ENCODE results near the gene PRICKLE1. TPM values are rescaled to one million over a fixed set of nuclear protein-coding genes. Genes with fewer than 3 reads are reported as not detected.

PRICKLE1 gene
- total RNA-seq, 5 donors from 2014 or later (not counting 1 experiment from before 2014, with no cell fraction given): 0.29 to 1.1 (median 0.43) TPM

DNA sequence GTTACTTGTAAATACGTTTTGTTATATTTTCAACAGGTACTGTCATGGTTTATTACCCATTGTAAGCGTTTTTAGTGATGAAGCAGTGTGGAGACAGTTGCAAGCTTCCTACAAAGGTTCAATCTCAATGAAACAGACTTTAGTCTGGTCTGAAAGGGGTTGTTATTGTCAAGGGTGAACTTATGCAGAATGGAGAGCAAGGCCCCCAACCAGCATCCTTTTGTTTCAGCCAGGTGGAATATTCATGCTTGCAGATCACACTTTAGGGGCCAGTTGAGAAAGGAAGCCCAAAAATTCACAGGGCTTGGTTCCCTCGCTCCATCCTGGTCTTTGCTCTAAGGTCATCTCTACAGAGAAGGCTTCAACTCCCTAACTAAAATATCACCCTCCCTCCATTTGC is 103.7 kb downstream of the PRICKLE1 start:
- no peaks in the 10 kb centered on the region for H3K36me3 ChIP-seq (ENCODE audit: control insufficient read depth in 2 of 2, extremely low read depth in 1 of 2, insufficient read depth in 1 of 2, low read length in 1 of 2)
- no peak overlapping the region for H3K4me3 ChIP-seq (ENCODE audit: control insufficient read depth in 1 of 2, extremely low read depth in 1 of 2, low read length in 1 of 2)
- H3K4me1 ChIP-seq (ENCODE audit: control insufficient read depth in 1 of 2, extremely low read depth in 1 of 2, insufficient read depth in 2 of 2, low read length in 2 of 2): peaks cover 0 to 17% of the 10 kb centered on the region in 2 experiments
- ATAC-seq (replicated peaks in 1 of 4): no peak
- Mint-ChIP-seq H3K4me1 (peaks cover 11 to 19% (median 15%) of the 10 kb centered on the region in 3 donors), H3K36me3 (no peaks in the 10 kb centered on the region), H3K4me3 (no peak overlapping the region), H3K27ac (no peak overlapping the region), H3K27me3 (peaks cover 42 to 63% of the 10 kb centered on the region in 2 donors), H3K9me3 (no peaks in the 10 kb centered on the region)
- 80% methylated on average over 1 of the region's 3 CpGs for WGBS (ENCODE audit: insufficient coverage)
- H3K27me3 ChIP-seq (replicated peaks in 1 of 2; ENCODE audit: control insufficient read depth in 2 of 2, extremely low read depth in 1 of 2, insufficient read depth in 2 of 2, low read length in 1 of 2): peaks cover 6 to 30% of the 10 kb centered on the region in 2 experiments
- ChIA-PET CTCF (no interaction called here), POLR2A (no interaction called here)
- no peak for DNase-seq
- no peaks in the 10 kb centered on the region for H3K9me3 ChIP-seq
- no peak overlapping the region for H3K27ac ChIP-seq (ENCODE audit: low read length)

DNA sequence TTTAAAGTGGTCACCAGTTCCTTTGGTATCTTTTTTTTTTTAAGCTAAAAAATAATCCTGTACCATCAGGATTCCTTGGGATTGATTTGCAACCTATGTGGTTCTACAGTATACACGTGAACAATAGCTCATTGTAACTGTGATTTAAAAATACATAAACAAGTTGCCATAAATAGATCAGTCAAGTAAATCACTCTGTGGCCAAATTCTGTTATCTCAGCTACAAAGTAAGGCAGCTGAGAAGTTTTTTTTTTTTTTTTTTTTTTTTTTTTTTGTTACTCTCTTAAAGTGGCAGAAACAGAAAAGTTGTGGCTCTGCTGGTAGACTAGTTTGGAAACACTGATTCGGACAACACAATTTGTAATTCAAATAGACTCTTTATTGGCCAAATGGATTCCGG is 104.5 kb downstream of the PRICKLE1 start:
- peaks cover 11 to 19% (median 15%) of the 10 kb centered on the region in 3 donors for H3K4me1 Mint-ChIP-seq
- no peak overlapping the region for H3K27ac Mint-ChIP-seq
- no peaks in the 10 kb centered on the region for H3K9me3 Mint-ChIP-seq
- H3K27me3 Mint-ChIP-seq: peaks cover 47 to 66% of the 10 kb centered on the region in 2 donors
- ChIA-PET CTCF (interaction anchor here (0.5 to 0.6 kb wide), 4 partner anchors 74 to 1590 kb away, joined by 3 to 4 read pairs (median 3); no protein-coding TSS in a partner anchor), POLR2A (interaction anchor here in 1 of 2 donors (1.0 kb wide), 1 partner anchor 82 kb away, joined by 7 read pairs; no protein-coding TSS in a partner anchor)
- H3K4me3 Mint-ChIP-seq: peak overlapping the region in 1 of 3 donors; percentile 20
- no peaks in the 10 kb centered on the region for H3K36me3 ChIP-seq (ENCODE audit: control insufficient read depth in 2 of 2, extremely low read depth in 1 of 2, insufficient read depth in 1 of 2, low read length in 1 of 2)
- WGBS (ENCODE audit: insufficient coverage): no CpG with 5 or more reads among the region's 3 CpGs
- DNase-seq (no peak), ATAC-seq (replicated peaks in 1 of 4) (no peak)
- peaks cover 0 to 17% of the 10 kb centered on the region in 2 experiments for H3K4me1 ChIP-seq (ENCODE audit: control insufficient read depth in 1 of 2, extremely low read depth in 1 of 2, insufficient read depth in 2 of 2, low read length in 2 of 2)
- H3K27ac ChIP-seq (ENCODE audit: low read length): no peak overlapping the region
- no peaks in the 10 kb centered on the region for H3K36me3 Mint-ChIP-seq
- no peak overlapping the region for H3K4me3 ChIP-seq (ENCODE audit: control insufficient read depth in 1 of 2, extremely low read depth in 1 of 2, low read length in 1 of 2)
- peaks cover 6 to 27% of the 10 kb centered on the region in 2 experiments for H3K27me3 ChIP-seq (replicated peaks in 1 of 2; ENCODE audit: control insufficient read depth in 2 of 2, extremely low read depth in 1 of 2, insufficient read depth in 2 of 2, low read length in 1 of 2)
- H3K9me3 ChIP-seq: no peaks in the 10 kb centered on the region

DNA sequence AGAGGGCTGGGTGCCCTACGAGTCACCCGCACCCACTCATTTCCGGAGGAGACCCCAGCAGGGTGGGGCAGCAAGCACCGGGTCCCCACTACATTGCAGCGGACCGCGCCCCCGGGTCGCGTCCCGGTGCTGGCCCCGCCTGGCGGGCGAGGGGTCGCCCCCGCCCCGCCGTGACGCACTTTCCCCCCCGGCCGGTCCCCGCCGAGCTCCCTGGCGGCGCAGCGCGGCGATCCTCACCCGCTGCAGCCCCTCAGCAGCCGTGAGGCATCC is 106.1 kb downstream of the PRICKLE1 start:
- peak overlapping the region; percentile 83 to 89 (median 83) for H3K4me3 Mint-ChIP-seq
- no peaks in the 10 kb centered on the region for H3K9me3 ChIP-seq
- peak; percentile 33 to 61 (median 44) for ATAC-seq (replicated peaks in 1 of 4)
- H3K4me1 Mint-ChIP-seq: peaks cover 11 to 19% (median 15%) of the 10 kb centered on the region in 3 donors
- CTCF ChIA-PET: interaction anchor here (0.6 kb wide), 2 partner anchors 277 to 537 kb away, joined by 3 to 7 read pairs; no protein-coding TSS in a partner anchor
- no peaks in the 10 kb centered on the region for H3K36me3 Mint-ChIP-seq
- peak overlapping the region; percentile 48 to 84 for H3K4me3 ChIP-seq (ENCODE audit: control insufficient read depth in 1 of 2, extremely low read depth in 1 of 2, low read length in 1 of 2)
- H3K36me3 ChIP-seq (ENCODE audit: control insufficient read depth in 2 of 2, extremely low read depth in 1 of 2, insufficient read depth in 1 of 2, low read length in 1 of 2): no peaks in the 10 kb centered on the region
- POLR2A ChIA-PET: interaction anchor here in 1 of 2 donors (0.7 kb wide), 1 partner anchor 16 kb away, joined by 7 read pairs; no protein-coding TSS in a partner anchor
- H3K9me3 Mint-ChIP-seq: no peaks in the 10 kb centered on the region
- H3K27ac Mint-ChIP-seq: no peak overlapping the region
- peaks cover 57 to 74% of the 10 kb centered on the region in 2 donors for H3K27me3 Mint-ChIP-seq
- DNase-seq: peak in 13 of 35 experiments; percentile 1 to 21 (median 6)
- no peak overlapping the region for H3K27ac ChIP-seq (ENCODE audit: low read length)
- H3K27me3 ChIP-seq (replicated peaks in 1 of 2; ENCODE audit: control insufficient read depth in 2 of 2, extremely low read depth in 1 of 2, insufficient read depth in 2 of 2, low read length in 1 of 2): peaks cover 6 to 24% of the 10 kb centered on the region in 2 experiments
- WGBS (ENCODE audit: insufficient coverage): 1% methylated on average over 30 of the region's 30 CpGs
- H3K4me1 ChIP-seq (ENCODE audit: control insufficient read depth in 1 of 2, extremely low read depth in 1 of 2, insufficient read depth in 2 of 2, low read length in 2 of 2): peaks cover 0 to 17% of the 10 kb centered on the region in 2 experiments

DNA sequence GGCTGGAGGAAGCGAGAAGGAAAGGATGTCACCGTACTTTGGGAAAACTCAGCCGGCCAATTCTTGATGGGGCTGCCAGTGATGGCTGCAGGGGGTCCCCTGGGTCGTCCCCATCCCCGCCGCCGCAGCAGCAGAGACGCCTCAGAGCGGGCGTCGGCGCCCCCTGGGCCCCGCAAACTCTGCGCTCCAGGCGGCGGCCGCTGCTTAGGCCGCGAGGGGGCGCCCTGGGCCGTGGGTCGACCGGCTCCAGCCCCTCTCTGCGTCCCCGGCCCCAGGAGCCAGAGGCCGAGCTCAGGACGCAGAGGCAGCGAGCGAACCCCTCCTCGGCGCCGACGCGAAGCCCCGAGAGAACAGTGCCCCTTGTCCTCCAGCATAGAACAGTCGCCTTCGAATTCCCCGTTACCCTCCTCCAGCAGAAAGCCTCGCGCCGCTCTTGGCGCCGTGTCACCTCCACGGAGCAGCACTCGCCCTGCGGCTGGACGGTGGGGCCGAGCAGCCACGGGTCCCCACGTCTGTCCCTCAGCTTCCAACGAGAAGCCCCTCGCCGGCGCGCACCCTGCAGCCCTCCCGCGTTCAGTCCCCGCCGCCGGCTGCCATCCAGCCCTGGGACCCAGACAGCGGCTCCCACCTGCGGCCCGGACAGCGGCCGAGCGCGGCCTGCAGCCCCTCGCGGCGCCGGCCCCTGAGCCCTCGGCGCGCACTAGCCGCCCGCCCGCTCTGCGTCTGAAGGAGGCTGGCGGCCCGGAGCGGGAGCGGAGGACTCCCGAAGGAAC is 106.6 kb downstream of the PRICKLE1 start:
- peaks cover 61 to 74% of the 10 kb centered on the region in 2 donors for H3K27me3 Mint-ChIP-seq
- no peak overlapping the region for H3K27ac Mint-ChIP-seq
- peaks cover 11 to 19% (median 15%) of the 10 kb centered on the region in 3 donors for H3K4me1 Mint-ChIP-seq
- WGBS (ENCODE audit: insufficient coverage): 1% methylated on average over 83 of the region's 83 CpGs
- no peaks in the 10 kb centered on the region for H3K9me3 Mint-ChIP-seq
- ATAC-seq (replicated peaks in 1 of 4) (peak; percentile 57 to 74 (median 70)), DNase-seq (peak in 21 of 35 experiments; percentile 3 to 55 (median 24))
- H3K4me3 Mint-ChIP-seq: peak overlapping the region; percentile 70 to 89 (median 80)
- peaks cover 0 to 17% of the 10 kb centered on the region in 2 experiments for H3K4me1 ChIP-seq (ENCODE audit: control insufficient read depth in 1 of 2, extremely low read depth in 1 of 2, insufficient read depth in 2 of 2, low read length in 2 of 2)
- CTCF ChIA-PET: interaction anchor here in 1 of 2 donors (0.6 kb wide), 1 partner anchor 537 kb away, joined by 7 read pairs; no protein-coding TSS in a partner anchor
- H3K27ac ChIP-seq (ENCODE audit: low read length): no peak overlapping the region
- no peaks in the 10 kb centered on the region for H3K36me3 ChIP-seq (ENCODE audit: control insufficient read depth in 2 of 2, extremely low read depth in 1 of 2, insufficient read depth in 1 of 2, low read length in 1 of 2)
- POLR2A ChIA-PET: interaction anchor here in 1 of 2 donors (0.7 kb wide), 1 partner anchor 16 kb away, joined by 7 read pairs; no protein-coding TSS in a partner anchor
- no peaks in the 10 kb centered on the region for H3K9me3 ChIP-seq
- no peaks in the 10 kb centered on the region for H3K36me3 Mint-ChIP-seq
- H3K27me3 ChIP-seq (replicated peaks in 1 of 2; ENCODE audit: control insufficient read depth in 2 of 2, extremely low read depth in 1 of 2, insufficient read depth in 2 of 2, low read length in 1 of 2): peaks cover 6 to 24% of the 10 kb centered on the region in 2 experiments
- peak overlapping the region; percentile 48 to 84 for H3K4me3 ChIP-seq (ENCODE audit: control insufficient read depth in 1 of 2, extremely low read depth in 1 of 2, low read length in 1 of 2)

DNA sequence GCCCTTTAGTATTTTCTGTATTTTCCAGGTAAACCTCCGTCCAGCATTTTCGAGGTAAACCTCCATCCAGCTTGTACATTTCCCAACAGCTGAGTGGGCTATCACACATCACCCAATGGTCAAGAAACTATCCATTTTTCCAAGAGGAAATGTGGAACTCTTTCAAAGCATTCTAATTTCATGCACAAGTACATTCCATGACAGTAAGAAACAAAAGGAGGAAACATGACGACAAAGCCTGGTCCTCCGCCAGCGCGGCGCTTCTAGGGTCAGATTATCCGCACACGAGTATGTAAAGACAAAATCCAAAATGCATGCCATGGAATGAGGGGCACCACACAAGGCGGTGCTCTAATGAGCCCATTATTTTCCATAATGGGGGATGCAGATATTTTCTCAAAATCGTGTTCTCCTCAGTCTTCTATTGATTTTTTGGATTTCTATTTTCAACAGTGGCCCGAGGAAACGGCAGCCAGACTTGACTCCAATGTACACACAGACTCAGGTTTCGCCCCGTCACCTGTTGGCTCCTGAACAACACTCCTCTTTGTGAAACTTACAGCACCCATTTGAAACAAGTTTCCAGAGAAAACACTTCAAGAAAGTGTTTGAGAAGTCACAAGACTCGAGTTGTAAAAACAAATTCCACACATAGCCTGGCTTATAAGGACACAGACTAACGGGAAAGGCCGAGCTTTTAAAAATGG is 107.4 kb downstream of the PRICKLE1 start:
- H3K4me3 Mint-ChIP-seq: peak overlapping the region; percentile 64 to 89 (median 70)
- Histone ChIP-seq H3K4me3 (ENCODE audit: control insufficient read depth in 1 of 2, extremely low read depth in 1 of 2, low read length in 1 of 2) (peak overlapping the region in 1 of 2 donors; percentile 84), H3K36me3 (ENCODE audit: control insufficient read depth in 2 of 2, extremely low read depth in 1 of 2, insufficient read depth in 1 of 2, low read length in 1 of 2) (no peaks in the 10 kb centered on the region), H3K27ac (ENCODE audit: low read length) (no peak overlapping the region), H3K27me3 (replicated peaks in 1 of 2; ENCODE audit: control insufficient read depth in 2 of 2, extremely low read depth in 1 of 2, insufficient read depth in 2 of 2, low read length in 1 of 2) (peaks cover 6 to 24% of the 10 kb centered on the region in 2 experiments), H3K9me3 (no peaks in the 10 kb centered on the region), H3K4me1 (ENCODE audit: control insufficient read depth in 1 of 2, extremely low read depth in 1 of 2, insufficient read depth in 2 of 2, low read length in 2 of 2) (peaks cover 0 to 17% of the 10 kb centered on the region in 2 experiments)
- 67% methylated on average over 7 of the region's 18 CpGs for WGBS (ENCODE audit: insufficient coverage)
- H3K27ac Mint-ChIP-seq: no peak overlapping the region
- POLR2A ChIA-PET: no interaction called here
- H3K27me3 Mint-ChIP-seq: peaks cover 57 to 69% of the 10 kb centered on the region in 2 donors
- DNase-seq (no peak), ATAC-seq (replicated peaks in 1 of 4) (no peak)
- CTCF ChIA-PET: no interaction called here
- H3K9me3 Mint-ChIP-seq: no peaks in the 10 kb centered on the region
- H3K36me3 Mint-ChIP-seq: no peaks in the 10 kb centered on the region
- H3K4me1 Mint-ChIP-seq: peaks cover 11 to 19% (median 15%) of the 10 kb centered on the region in 3 donors

DNA sequence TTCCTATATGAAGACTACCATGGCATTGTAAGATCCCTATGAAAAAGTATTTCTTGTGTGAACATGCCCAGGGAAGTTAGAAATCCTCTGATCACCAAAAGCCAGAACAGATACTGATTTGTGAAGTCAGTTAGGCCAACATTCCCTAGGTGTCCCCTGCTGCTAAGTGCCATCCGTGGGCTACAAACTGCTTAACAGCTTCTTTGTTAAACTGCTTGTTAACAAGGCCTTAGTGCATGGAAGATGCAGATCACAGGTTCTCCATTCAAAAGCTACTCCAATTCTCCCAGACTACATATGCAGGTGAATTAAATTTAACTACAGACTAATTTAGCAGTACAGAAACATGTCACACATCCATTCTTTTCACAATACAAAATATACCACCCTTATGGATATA is 108.2 kb downstream of the PRICKLE1 start:
- H3K4me3 Mint-ChIP-seq: no peak overlapping the region
- CTCF ChIA-PET: no interaction called here
- peaks cover 6 to 30% of the 10 kb centered on the region in 2 experiments for H3K27me3 ChIP-seq (replicated peaks in 1 of 2; ENCODE audit: control insufficient read depth in 2 of 2, extremely low read depth in 1 of 2, insufficient read depth in 2 of 2, low read length in 1 of 2)

More for the DNA sequence above, 108.2 kb downstream of the PRICKLE1 start:
- Mint-ChIP-seq H3K27ac (peak overlapping the region in 1 of 2 donors; percentile 52), H3K36me3 (no peaks in the 10 kb centered on the region), H3K27me3 (peaks cover 59 to 67% of the 10 kb centered on the region in 2 donors), H3K4me1 (peaks cover 11 to 19% (median 15%) of the 10 kb centered on the region in 3 donors), H3K9me3 (no peaks in the 10 kb centered on the region)
- Histone ChIP-seq H3K36me3 (ENCODE audit: control insufficient read depth in 2 of 2, extremely low read depth in 1 of 2, insufficient read depth in 1 of 2, low read length in 1 of 2) (no peaks in the 10 kb centered on the region), H3K4me1 (ENCODE audit: control insufficient read depth in 1 of 2, extremely low read depth in 1 of 2, insufficient read depth in 2 of 2, low read length in 2 of 2) (peaks cover 0 to 17% of the 10 kb centered on the region in 2 experiments), H3K27ac (ENCODE audit: low read length) (no peak overlapping the region), H3K9me3 (no peaks in the 10 kb centered on the region), H3K4me3 (ENCODE audit: control insufficient read depth in 1 of 2, extremely low read depth in 1 of 2, low read length in 1 of 2) (no peak overlapping the region)
- WGBS (ENCODE audit: insufficient coverage): 100% methylated on average over 1 of the region's 1 CpG
- POLR2A ChIA-PET: no interaction called here
- DNase-seq: no peak
- ATAC-seq (replicated peaks in 1 of 4): no peak

All from T-cell (primary cell).